SK-N-SH (cell line): ENCODE results near the gene OTOG.

Experiments
- EP300 ChIP-seq, 2 experiments: IDR thresholded peaks; 2 replicates each; pipeline versions ENCODE4 v1.4.0 to v1.6.1; 2012; ENCODE audit warnings: borderline replicate concordance in 1 of 2, low read depth in 1 of 2, low read length in 1 of 2
- POLR2AphosphoS5 ChIP-seq: IDR thresholded peaks from 2 replicates; pipeline ENCODE4 v1.6.1; 2012; ENCODE audit warnings: low read depth, low read length
- RAD21 ChIP-seq: IDR thresholded peaks from 2 replicates; pipeline ENCODE4 v1.6.1; 2012; ENCODE audit warnings: mild to moderate bottlenecking, low read length
- SIN3A ChIP-seq: IDR thresholded peaks from 2 replicates; pipeline ENCODE4 v1.6.1; 2012; ENCODE audit warnings: low read depth, mild to moderate bottlenecking, low read length, moderate library complexity, borderline replicate concordance
- YY1 ChIP-seq: IDR thresholded peaks from 2 replicates; pipeline ENCODE4 v1.4.0; 2012; ENCODE audit warnings: low read depth, mild to moderate bottlenecking
- TF ChIP-seq, protein P1 (sequence below): IDR thresholded peaks from 2 replicates; pipeline ENCODE4 v1.4.0; 2012; ENCODE audit warnings: low read depth
- TF ChIP-seq, protein P2 (sequence below): fragments of 200-600 bp; sonication (generic); IDR thresholded peaks from 2 replicates; pipeline ENCODE4 v1.6.1; 2017; ENCODE audit warnings: antibody characterized with exemption, mild to moderate bottlenecking, moderate library complexity
- TF ChIP-seq, protein P3 (sequence below): IDR thresholded peaks from 2 replicates; pipeline ENCODE4 v1.4.0; 2012; ENCODE audit warnings: low read depth, borderline replicate concordance

DNA sequence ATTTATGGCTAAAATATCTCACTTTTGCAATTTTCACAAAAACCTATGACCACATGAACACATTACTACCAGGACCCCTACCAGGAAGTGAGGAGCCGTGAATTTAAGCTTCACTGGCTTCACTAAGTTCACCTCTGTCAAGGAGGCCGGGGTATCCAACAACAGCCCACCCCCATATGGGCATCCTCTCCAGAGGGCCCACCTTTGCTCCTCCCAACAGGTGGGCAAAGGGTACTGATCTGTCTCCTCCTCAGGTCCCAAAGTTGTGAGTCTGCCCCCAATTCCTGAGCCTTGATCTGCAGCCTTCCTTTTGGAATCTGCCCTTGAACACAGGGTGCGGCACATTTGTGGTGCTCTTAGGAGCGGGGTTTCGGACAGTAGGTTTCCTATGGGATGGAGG is 66.9 kb downstream of the OTOG start:
- TF ChIP-seq, protein P1, sequence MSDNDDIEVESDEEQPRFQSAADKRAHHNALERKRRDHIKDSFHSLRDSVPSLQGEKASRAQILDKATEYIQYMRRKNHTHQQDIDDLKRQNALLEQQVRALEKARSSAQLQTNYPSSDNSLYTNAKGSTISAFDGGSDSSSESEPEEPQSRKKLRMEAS, result no peak
- TF ChIP-seq, protein P2, sequence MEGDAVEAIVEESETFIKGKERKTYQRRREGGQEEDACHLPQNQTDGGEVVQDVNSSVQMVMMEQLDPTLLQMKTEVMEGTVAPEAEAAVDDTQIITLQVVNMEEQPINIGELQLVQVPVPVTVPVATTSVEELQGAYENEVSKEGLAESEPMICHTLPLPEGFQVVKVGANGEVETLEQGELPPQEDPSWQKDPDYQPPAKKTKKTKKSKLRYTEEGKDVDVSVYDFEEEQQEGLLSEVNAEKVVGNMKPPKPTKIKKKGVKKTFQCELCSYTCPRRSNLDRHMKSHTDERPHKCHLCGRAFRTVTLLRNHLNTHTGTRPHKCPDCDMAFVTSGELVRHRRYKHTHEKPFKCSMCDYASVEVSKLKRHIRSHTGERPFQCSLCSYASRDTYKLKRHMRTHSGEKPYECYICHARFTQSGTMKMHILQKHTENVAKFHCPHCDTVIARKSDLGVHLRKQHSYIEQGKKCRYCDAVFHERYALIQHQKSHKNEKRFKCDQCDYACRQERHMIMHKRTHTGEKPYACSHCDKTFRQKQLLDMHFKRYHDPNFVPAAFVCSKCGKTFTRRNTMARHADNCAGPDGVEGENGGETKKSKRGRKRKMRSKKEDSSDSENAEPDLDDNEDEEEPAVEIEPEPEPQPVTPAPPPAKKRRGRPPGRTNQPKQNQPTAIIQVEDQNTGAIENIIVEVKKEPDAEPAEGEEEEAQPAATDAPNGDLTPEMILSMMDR, result no peak
- TF ChIP-seq, protein P3, sequence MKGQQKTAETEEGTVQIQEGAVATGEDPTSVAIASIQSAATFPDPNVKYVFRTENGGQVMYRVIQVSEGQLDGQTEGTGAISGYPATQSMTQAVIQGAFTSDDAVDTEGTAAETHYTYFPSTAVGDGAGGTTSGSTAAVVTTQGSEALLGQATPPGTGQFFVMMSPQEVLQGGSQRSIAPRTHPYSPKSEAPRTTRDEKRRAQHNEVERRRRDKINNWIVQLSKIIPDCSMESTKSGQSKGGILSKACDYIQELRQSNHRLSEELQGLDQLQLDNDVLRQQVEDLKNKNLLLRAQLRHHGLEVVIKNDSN, result no peak
- TF ChIP-seq YY1 (no peak), EP300 (IDR thresholded peaks at IDR 0.05; ENCODE audit: borderline replicate concordance in 1 of 2, low read depth in 1 of 2, low read length in 1 of 2) (no peak), POLR2AphosphoS5 (no peak), SIN3A (no peak), RAD21 (no peak)
